RCC 7860 (cell line): Measurements from ENCODE around the gene RAP2A.

Experiments
- DNase-seq: peaks from one replicate; pipeline ENCODE4 v3.0.0-alpha.2; 2015; ENCODE audit warnings: low spot score
- FAIRE-seq: peaks from 2 replicates; lab custom pipeline; 2012; peaks lifted over from hg19 to GRCh38; lab: Jason Lieb, UNC

RAP2A gene

DNA sequence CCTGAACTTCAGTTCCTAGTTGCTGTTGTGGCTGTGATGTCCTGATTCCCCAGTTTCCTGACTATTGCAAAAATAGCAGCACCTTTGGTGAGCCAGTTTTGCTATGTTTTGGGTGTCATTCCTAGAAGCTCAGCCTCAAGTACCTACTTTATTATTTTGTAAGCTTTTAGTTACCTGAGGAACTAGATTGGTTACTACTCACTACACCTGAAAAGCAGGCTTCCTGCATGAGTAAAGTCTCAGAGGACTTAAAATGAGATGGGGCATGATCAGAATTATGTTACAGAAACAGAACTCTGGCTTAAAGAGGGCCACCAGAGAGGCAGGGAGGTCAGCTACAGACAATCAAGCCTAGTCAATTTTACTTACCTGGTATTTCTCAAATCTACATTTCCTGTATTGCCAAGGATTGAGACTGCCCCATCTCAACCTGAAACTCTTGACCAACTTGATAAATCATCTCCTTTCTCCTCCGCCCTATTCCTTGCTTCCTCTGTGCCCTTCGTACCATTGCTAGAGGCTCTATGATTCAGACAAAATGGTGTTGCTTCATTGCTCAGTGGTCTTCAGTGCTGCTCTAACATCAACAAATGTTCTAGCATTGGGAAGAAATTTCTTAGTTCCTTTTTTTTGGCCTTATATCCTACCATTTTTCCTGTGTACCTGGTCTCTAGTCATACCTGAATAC, 58.9 kb downstream of the RAP2A start:
- FAIRE-seq (no peak), DNase-seq (no peak)

DNA sequence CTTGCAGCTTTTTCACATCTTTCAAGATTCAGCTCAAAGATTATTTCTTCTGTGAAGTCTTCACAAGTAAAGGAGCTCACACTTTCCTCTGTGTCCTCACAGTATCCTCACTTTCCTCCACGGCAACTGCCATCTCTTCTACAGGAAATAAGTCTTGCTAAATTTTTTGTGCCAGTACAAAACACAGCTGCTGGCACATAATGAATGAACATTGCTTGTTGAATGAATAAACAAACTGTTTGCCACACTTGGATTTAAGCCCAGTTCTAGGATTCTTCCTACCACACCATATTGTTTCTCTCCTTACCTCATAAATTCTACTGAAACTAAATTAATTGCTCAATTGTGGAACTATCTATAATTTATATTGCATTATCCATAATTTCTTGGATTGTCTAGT, 59.5 kb downstream of the RAP2A start:
- DNase-seq (no peak), FAIRE-seq (no peak)

DNA sequence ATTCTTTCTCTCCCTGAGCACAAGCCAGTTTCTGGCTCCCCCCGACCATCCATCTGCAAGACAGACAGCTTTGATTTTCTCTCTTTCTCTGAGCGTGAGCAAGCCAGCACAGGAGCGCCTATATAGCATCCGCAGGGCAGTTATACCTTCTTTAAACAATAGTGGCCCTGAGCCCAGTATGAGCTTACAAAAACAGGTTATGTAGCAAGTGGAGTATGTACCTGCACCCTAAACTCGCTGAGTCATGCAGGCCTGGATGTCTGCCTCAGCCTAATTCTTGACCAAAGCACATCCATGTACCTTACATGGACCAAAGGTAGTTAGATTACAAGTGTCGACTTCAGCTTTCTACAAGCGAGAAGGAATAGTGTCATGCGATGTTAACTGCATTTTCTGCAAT, 61.7 kb downstream of the RAP2A start:
- DNase-seq (no peak), FAIRE-seq (no peak)

DNA sequence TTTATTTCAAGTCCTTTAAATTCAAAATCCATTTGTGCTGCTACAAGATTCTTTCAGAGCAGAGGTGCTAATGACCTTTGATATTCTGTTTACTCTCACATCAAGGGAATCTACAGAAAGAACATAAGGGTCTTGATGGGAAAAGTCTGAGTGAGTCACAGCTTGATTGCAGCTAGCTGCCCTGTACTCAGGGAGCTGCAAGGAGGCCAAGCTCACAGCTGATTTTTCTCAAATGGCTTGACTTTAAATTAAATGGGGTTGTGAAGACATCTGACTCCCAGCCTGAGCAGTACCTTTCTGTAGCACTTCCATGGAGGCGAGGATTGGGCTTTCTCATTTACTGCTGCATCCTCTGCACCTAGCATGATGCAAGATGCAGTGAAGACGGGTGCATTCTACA, 62.5 kb downstream of the RAP2A start:
- no peak for DNase-seq
- FAIRE-seq = no peak

DNA sequence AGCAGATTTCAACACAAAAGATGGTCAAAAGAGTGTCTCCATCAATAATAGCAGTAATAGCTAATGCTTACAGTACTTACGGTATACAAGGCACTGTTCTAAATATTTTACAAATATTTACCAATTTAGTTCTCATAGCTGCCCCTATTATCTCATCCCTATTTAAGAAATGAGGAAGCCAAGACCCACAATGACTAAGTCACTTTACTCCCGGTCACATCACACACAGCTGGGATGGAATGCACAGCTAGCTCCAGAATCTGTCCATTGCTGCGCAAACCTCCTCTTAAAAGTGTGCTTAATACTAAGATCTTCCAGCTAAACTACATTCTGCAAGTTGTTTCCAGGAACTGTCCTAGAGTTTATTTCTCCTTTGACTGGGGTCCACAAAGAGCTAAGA, 63.4 kb downstream of the RAP2A start:
- no peak for FAIRE-seq

DNA sequence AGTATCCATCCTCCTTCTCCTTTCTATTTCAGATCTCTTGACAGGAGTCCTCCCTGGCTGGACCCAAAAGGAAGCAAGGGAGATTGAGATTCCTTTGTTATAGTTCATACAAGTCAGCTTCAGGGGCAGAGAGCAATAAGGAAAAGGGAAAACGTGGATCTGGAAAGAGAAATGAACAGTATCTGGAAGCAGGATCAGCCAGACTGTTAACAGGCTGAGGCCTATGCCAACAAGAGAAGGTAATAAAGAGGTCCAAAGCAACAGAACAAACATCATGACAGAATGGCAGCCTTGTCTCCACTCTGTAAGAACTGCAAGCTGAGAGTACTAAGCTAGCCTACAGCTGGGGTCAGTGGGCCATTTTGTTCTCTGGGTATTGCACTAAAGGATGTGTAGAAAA, 64.5 kb downstream of the RAP2A start:
- DNase-seq = no peak
- no peak for FAIRE-seq

More for the DNA sequence above, 63.4 kb downstream of the RAP2A start:
- DNase-seq = no peak

DNA sequence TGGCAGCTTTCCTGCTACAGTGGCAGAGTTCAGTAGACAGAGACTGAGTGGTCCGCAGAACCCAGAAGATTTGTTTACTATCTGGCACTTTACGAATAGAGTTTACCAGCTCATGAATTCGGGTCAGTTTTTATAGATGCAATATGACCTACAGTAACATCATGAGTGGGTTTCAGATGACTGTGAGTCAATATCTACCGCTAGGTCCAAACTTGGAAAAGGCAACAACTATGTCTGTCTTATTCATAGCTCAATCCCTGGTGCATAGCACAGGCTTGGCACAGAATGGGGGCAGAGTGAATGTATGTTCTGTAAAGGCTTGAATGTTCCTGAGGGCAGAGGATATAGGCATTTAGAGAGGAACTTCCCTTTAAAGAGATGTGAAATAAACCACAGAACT, 65.2 kb downstream of the RAP2A start:
- FAIRE-seq (no peak), DNase-seq (no peak)

DNA sequence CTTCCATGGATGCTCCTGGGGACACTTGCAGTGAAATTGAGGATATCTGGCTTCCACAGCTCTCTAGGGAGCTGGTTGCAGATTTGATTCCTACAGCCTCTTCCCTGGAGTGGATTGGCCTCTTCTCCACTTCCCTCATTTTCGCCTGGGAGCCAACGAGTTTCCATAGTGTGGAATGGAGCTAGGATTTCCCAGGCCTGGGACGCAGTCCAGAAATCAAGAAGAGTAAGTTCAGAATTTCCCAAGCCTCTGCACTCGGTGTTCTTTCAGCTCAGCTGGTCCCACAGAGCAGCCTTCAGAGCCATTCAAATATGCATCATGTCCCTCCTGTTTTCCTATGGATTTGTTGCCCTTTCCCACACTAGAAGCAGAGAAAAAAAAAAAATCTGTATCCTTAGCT, 68.2 kb downstream of the RAP2A start:
- no peak for DNase-seq
- FAIRE-seq = no peak

DNA sequence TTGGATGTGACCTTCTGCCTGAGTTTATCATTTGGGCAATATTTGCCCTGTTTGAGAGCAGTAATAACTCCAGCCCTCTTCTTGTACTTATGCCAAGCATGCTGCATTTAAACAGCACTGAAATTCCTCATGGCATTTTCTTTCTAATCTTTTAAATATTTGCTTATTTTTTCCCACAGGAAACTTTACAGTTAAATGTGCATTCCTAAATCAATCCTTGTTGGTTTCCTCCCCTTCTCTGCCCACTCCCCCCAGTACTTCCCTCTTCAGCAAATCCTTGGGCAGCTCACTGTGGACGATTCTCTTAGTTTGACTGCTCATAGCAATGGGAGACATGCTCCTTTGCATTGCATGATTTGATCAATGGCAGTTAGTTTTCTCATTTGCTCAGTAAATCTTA, 68.7 kb downstream of the RAP2A start:
- FAIRE-seq (no peak), DNase-seq (no peak)

DNA sequence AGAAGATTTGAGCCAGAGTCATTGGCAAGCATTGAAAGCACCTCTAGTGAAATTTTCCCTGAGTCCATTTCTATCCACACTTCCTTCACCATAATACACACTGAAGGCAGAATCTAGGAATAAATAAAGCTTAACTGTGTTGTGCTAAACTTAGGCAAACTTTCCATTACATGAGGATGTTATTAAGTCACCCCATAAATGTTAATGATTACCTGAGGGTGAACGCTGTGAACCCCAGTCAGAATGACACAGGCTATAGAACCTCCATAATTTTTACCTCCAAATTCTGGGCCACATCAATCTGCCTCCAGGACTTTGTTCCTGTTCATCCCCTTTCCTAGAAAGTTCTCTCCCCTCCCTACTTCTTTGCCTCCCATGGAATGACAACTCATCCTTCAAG, 71.0 kb downstream of the RAP2A start:
- FAIRE-seq (no peak), DNase-seq (no peak)

DNA sequence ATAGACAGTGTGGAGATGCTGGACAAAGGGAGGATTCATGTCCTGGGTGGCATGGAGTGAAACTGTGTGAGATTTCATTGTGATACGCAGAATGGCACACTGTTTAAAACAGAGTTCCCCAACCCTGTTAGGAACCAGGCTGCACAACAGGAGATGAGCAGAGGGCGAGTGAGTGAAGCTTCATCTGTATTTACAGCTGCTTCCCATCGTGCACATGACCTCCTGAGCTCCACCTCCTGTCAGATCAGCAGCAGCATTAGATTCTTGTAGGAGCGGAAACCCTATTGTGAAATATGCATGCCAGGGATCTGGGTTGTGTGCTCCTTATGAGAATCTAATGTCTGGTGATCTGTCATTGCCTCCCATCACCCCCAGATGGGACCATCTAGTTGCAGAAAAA, 72.5 kb downstream of the RAP2A start:
- FAIRE-seq = no peak

DNA sequence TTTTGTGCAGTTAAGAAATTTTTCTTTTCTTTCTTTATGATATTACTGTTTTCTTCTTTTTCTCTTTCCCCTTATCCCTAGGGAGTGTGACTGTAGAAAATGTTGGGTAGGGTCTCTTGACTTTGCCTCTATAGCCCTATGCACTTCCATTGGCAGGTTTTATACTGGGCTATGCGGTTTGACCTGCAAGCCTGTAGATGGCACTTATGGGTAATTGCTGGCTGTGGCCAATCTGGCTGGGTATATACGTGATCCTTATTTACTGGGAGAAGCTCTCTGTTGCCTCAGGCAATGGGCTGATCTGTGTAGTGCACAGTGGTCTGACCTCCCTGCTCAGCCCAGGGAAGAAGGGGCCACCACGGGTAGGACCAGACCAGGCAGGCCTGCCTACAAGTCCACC, 78.8 kb downstream of the RAP2A start:
- no peak for FAIRE-seq
- no peak for DNase-seq

More for the DNA sequence above, 72.5 kb downstream of the RAP2A start:
- no peak for DNase-seq

DNA sequence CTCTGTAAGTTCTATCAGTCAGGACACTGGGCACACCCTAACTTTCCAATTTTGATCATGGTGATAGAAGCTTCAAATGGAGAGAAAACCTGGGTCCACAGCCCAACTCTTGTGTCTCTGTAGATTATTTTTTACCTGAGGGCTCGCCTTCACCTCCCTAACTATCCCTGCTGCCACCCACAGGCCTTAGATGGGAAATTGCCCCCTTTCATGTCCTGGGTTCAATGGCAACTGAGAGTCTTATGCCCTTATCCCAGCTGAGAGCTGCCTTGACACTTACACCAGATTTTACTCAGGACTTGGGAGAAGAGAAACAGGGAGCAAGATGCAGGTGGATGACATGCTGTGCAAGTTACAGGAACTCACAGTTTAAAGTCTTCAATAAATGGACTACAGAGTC, 81.7 kb downstream of the RAP2A start:
- DNase-seq (no peak), FAIRE-seq (no peak)

DNA sequence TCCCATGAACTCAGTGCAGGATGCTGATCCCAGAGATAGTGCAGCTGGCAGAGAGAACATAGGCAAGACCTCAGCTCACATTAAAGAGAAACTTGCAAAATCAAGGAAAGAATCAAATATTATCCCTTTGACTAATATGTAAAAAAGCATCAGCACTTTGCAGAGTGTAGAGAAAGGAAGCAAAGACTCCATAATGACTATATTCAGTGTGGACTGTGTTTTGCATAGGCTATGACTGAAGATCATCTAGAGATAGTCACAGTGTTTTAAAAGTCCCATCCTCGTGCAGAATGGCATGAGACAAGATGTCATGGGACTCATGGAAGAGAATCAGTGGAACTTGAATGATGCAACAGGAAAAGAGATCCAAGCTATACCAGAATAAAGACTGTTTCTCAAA, 84.0 kb downstream of the RAP2A start:
- no peak for DNase-seq
- FAIRE-seq = no peak
